ENCODE results near the gene ZNF614. TPM values are rescaled to one million over a fixed set of nuclear protein-coding genes. Genes with fewer than 3 reads are reported as not detected.

Gene ZNF614
- total RNA-seq, 4 donors from 2014 or later, result 5.8 to 10.3 (median 7.7) TPM

GRCh38 chr19:51971624-51972023 lies 56.6 kb downstream of the ZNF614 start:
- WGBS, result 95% methylated on average over 4 of the region's 4 CpGs
- H3K27me3 ChIP-seq, result no peaks in the 10 kb centered on the region
- DNase-seq (ENCODE audit: extremely low spot score), result no peak
- no peaks in the 10 kb centered on the region for H3K4me1 ChIP-seq
- H3K36me3 ChIP-seq, result peaks cover 78 to 97% (median 83%) of the 10 kb centered on the region in 4 donors
- intact Hi-C loops (cut with DNase I), result no loop called here
- TF ChIP-seq, protein P1, sequence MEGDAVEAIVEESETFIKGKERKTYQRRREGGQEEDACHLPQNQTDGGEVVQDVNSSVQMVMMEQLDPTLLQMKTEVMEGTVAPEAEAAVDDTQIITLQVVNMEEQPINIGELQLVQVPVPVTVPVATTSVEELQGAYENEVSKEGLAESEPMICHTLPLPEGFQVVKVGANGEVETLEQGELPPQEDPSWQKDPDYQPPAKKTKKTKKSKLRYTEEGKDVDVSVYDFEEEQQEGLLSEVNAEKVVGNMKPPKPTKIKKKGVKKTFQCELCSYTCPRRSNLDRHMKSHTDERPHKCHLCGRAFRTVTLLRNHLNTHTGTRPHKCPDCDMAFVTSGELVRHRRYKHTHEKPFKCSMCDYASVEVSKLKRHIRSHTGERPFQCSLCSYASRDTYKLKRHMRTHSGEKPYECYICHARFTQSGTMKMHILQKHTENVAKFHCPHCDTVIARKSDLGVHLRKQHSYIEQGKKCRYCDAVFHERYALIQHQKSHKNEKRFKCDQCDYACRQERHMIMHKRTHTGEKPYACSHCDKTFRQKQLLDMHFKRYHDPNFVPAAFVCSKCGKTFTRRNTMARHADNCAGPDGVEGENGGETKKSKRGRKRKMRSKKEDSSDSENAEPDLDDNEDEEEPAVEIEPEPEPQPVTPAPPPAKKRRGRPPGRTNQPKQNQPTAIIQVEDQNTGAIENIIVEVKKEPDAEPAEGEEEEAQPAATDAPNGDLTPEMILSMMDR (IDR thresholded peaks at IDR 0.05), result no peak
- no peak for TF ChIP-seq EP300 (IDR thresholded peaks at IDR 0.05)
- TF ChIP-seq POLR2AphosphoS5 (IDR thresholded peaks at IDR 0.05), result no peak
- TF ChIP-seq POLR2A (IDR thresholded peaks at IDR 0.05; ENCODE audit: low read depth), result no peak
- no peak overlapping the region for H3K27ac ChIP-seq (replicated peaks in 1 of 4)
- H3K4me3 ChIP-seq, result no peak overlapping the region
- H3K9me3 ChIP-seq, result peaks cover 19 to 97% (median 97%) of the 10 kb centered on the region in 4 donors

GRCh38 chr19:51970718-51971117 lies 57.5 kb downstream of the ZNF614 start:
- DNase-seq (ENCODE audit: extremely low spot score), result no peak
- Histone ChIP-seq H3K27me3 (no peaks in the 10 kb centered on the region), H3K4me1 (no peaks in the 10 kb centered on the region), H3K9me3 (peaks cover 23 to 98% (median 97%) of the 10 kb centered on the region in 4 donors), H3K27ac (replicated peaks in 1 of 4) (no peak overlapping the region), H3K4me3 (no peak overlapping the region), H3K36me3 (peaks cover 87 to 99% (median 92%) of the 10 kb centered on the region in 4 donors)
- no peak for TF ChIP-seq EP300 (IDR thresholded peaks at IDR 0.05)
- TF ChIP-seq POLR2AphosphoS5 (IDR thresholded peaks at IDR 0.05), result no peak
- no peak for TF ChIP-seq POLR2A (IDR thresholded peaks at IDR 0.05; ENCODE audit: low read depth)
- TF ChIP-seq, protein P1 (IDR thresholded peaks at IDR 0.05), result no peak
- WGBS, result 94% methylated on average over 1 of the region's 1 CpG
- intact Hi-C loops (cut with DNase I), result no loop called here

DNA sequence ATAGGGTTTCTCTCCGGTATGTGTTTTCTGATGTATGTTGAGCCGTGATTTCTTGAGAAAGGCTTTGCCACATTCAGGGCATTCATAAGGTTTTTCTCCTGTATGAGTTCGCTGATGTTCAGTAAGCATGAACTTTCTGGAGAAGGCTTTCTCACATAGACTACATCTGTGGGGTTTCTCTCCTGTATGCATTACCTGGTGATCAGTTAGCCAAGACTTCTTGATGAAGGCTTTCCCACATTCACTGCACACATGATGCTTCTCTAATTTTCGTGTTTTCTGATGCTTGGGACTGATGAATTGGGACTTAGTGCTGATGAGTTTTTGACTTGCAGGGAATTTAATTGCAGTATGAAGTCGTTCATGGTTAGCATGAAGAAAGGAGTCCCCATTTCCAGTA lies 62.6 kb downstream of the ZNF614 start:
- Histone ChIP-seq H3K27ac (replicated peaks in 1 of 4) (no peak overlapping the region), H3K4me1 (no peaks in the 10 kb centered on the region), H3K27me3 (no peaks in the 10 kb centered on the region), H3K4me3 (no peak overlapping the region), H3K9me3 (peaks cover 17 to 97% (median 92%) of the 10 kb centered on the region in 4 donors), H3K36me3 (peaks cover 63 to 88% (median 78%) of the 10 kb centered on the region in 4 donors)
- 100% methylated on average over 5 of the region's 5 CpGs for WGBS
- intact Hi-C loops (cut with DNase I), result no loop called here
- no peak for DNase-seq (ENCODE audit: extremely low spot score)
- TF ChIP-seq POLR2AphosphoS5 (IDR thresholded peaks at IDR 0.05), result no peak
- TF ChIP-seq POLR2A (IDR thresholded peaks at IDR 0.05; ENCODE audit: low read depth), result no peak
- TF ChIP-seq, protein P1 (IDR thresholded peaks at IDR 0.05), result no peak
- TF ChIP-seq EP300 (IDR thresholded peaks at IDR 0.05), result no peak

Other genes starting within 250 kb of the ZNF614 start
- 1 to 10 TPM; 4.0 to 9.9 (median 6.8) TPM for gene FPR3, start 233.2 kb downstream of the ZNF614 start, total RNA-seq
- gene ZNF577, start 140.4 kb downstream of the ZNF614 start, total RNA-seq, result 10 to 100 TPM in 3 of 4 donors, 1 to 10 TPM in 1; 8.4 to 29.1 (median 11.5) TPM
- gene ZNF649, start 123.4 kb downstream of the ZNF614 start, total RNA-seq, result 10 to 100 TPM in 3 of 4 donors, 1 to 10 TPM in 1; 9.1 to 15.0 (median 13.6) TPM
- gene ZNF613, start 100.9 kb downstream of the ZNF614 start, total RNA-seq, result 1 to 10 TPM; 4.2 to 8.3 (median 5.5) TPM
- gene ZNF350, start 41.5 kb downstream of the ZNF614 start, total RNA-seq, result 10 to 100 TPM in 3 of 4 donors, 1 to 10 TPM in 1; 9.2 to 14.6 (median 12.7) TPM
- 10 to 100 TPM; 13.4 to 17.6 (median 15.2) TPM for gene ZNF615, start 20.2 kb downstream of the ZNF614 start, total RNA-seq
- gene ZNF432, start 20.5 kb upstream of the ZNF614 start, total RNA-seq, result 10 to 100 TPM in 1 of 4 donors, 1 to 10 TPM in 3; 8.6 to 10.1 (median 9.2) TPM
- gene ZNF841, start 67.4 kb upstream of the ZNF614 start, total RNA-seq, result 10 to 100 TPM; 11.3 to 13.7 (median 12.5) TPM
- gene ZNF616, start 111.6 kb upstream of the ZNF614 start, total RNA-seq, result 1 to 10 TPM; 3.0 to 6.6 (median 4.3) TPM
- gene ZNF836, start 143.2 kb upstream of the ZNF614 start, total RNA-seq, result 10 to 100 TPM in 2 of 4 donors, 1 to 10 TPM in 2; 5.8 to 13.1 (median 9.1) TPM
- gene PPP2R1A, start 161.7 kb upstream of the ZNF614 start, total RNA-seq, result 100 to 1,000 TPM; 192 to 304 (median 221) TPM
- gene ZNF766, start 241.2 kb upstream of the ZNF614 start, total RNA-seq, result 10 to 100 TPM in 2 of 4 donors, 1 to 10 TPM in 2; 8.3 to 13.9 (median 10.8) TPM